Fibroblast of lung (primary cell): ENCODE measurements around the gene GRID1. TPM values are rescaled to one million over a fixed set of nuclear protein-coding genes. Genes with fewer than 3 reads are reported as not detected.

Source experiments
- DNase-seq, 2 donors: peaks; one replicate each; pipeline versions ENCODE4 v3.0.0 to v3.0.0-alpha.2; 2010; ENCODE audit warnings: low read depth in 2 of 2
- H2AFZ ChIP-seq: 2 replicates; pipeline ENCODE4 v1.5.1; 2012; ENCODE audit warnings: low read length, control low read depth, inconsistent platforms
- H3K27ac ChIP-seq: 2 replicates; pipeline ENCODE4 v1.5.1; 2011; ENCODE audit warnings: low read length, control low read depth; ENCODE audit not compliant: insufficient read depth
- H3K27me3 ChIP-seq: 2 replicates; pipeline ENCODE4 v1.5.1; 2011; ENCODE audit warnings: mild to moderate bottlenecking, low read length; ENCODE audit not compliant: control insufficient read depth, insufficient read depth
- H3K36me3 ChIP-seq: 2 replicates; pipeline ENCODE4 v1.5.1; 2011; ENCODE audit warnings: low read length; ENCODE audit not compliant: control insufficient read depth, insufficient read depth
- H3K4me1 ChIP-seq: 2 replicates; pipeline ENCODE4 v1.5.1; 2011; ENCODE audit warnings: low read length; ENCODE audit not compliant: control insufficient read depth, insufficient read depth; ENCODE audit errors: extremely low read depth
- H3K4me2 ChIP-seq: 2 replicates; pipeline ENCODE4 v1.5.1; 2011; ENCODE audit warnings: low read length, control low read depth; ENCODE audit not compliant: insufficient read depth; ENCODE audit errors: extremely low read depth
- H3K4me3 ChIP-seq, 4 experiments: fragments of 200-600 bp in 1 of 4; sonication (generic) in 1 of 4; replicated peaks in 1 of 4; 2 replicates each; pipeline ENCODE4 v1.5.1; 2011 to 2016; ENCODE audit warnings: low read length in 4 of 4, low read depth in 3 of 4, mild to moderate bottlenecking in 3 of 4, control low read depth in 2 of 4, inconsistent platforms in 1 of 4, mixed read lengths in 1 of 4; ENCODE audit not compliant: insufficient read depth in 1 of 4; ENCODE audit errors: control extremely low read depth in 1 of 4
- H3K79me2 ChIP-seq: 2 replicates; pipeline ENCODE4 v1.5.1; 2012; ENCODE audit warnings: mild to moderate bottlenecking, low read length, inconsistent platforms; ENCODE audit not compliant: control insufficient read depth, insufficient read depth
- H3K9ac ChIP-seq: 2 replicates; pipeline ENCODE4 v1.5.1; 2011; ENCODE audit warnings: mild to moderate bottlenecking, low read length, control low read depth; ENCODE audit not compliant: insufficient read depth
- H3K9me3 ChIP-seq: 2 replicates; pipeline ENCODE4 v1.5.1; 2012; ENCODE audit warnings: low read depth, low read length; ENCODE audit not compliant: control insufficient read depth, insufficient read depth
- H4K20me1 ChIP-seq: 2 replicates; pipeline ENCODE4 v1.5.1; 2011; ENCODE audit warnings: low read length; ENCODE audit not compliant: control insufficient read depth, insufficient read depth; ENCODE audit errors: extremely low read depth
- EZH2 ChIP-seq: IDR thresholded peaks from 2 replicates; pipeline ENCODE4 v1.5.1; 2012; ENCODE audit warnings: low read length, control low read depth, mild to moderate bottlenecking; ENCODE audit errors: missing control alignments
- polyA plus RNA-seq, 2 donors: library from polyadenylated mRNA; depleted of rRNA in 1 of 2; stranded (reverse) in 1 of 2; unstranded in 1 of 2; fragments of >200 nt; gene quantifications; 2 replicates each; pipeline ENCODE4 v1.2.1, GENCODE V29; 2011 to 2012; ENCODE audit warnings: missing spikeins in 1 of 2
- total RNA-seq: library from RNA; depleted of rRNA; stranded (reverse); fragments of >200 nt; gene quantifications from 2 replicates; pipeline ENCODE4 v1.2.1, GENCODE V29; 2014
- TF ChIP-seq, protein P1 (sequence below), 2 donors: IDR thresholded peaks in 1 of 2; conservative IDR thresholded peaks in 1 of 2; 1 replicate in 1 of 2; 2 replicates in 1 of 2; pipeline ENCODE4 v1.5.1; 2011 to 2012; ENCODE audit warnings: low read length in 2 of 2, control low read depth in 1 of 2, inconsistent platforms in 1 of 2, low read depth in 1 of 2, mild to moderate bottlenecking in 1 of 2

GRID1 gene
- total and polyA plus RNA-seq, 2 donors (not counting 1 experiment from before 2014, with no cell fraction given): 0.03 to 0.33 TPM

GRCh38 chr10:86399879-86400704, 33.5 kb upstream of the GRID1 start:
- no peaks in the 10 kb centered on the region for H3K36me3 ChIP-seq

GRCh38 chr10:86399514-86399878, 32.9 kb upstream of the GRID1 start:
- no peaks in the 10 kb centered on the region for H4K20me1 ChIP-seq
- no peaks in the 10 kb centered on the region for H3K36me3 ChIP-seq
- peak overlapping the region; percentile 68 for H2AFZ ChIP-seq
- H3K4me2 ChIP-seq: peak overlapping the region; percentile 7
- TF ChIP-seq, protein P1, sequence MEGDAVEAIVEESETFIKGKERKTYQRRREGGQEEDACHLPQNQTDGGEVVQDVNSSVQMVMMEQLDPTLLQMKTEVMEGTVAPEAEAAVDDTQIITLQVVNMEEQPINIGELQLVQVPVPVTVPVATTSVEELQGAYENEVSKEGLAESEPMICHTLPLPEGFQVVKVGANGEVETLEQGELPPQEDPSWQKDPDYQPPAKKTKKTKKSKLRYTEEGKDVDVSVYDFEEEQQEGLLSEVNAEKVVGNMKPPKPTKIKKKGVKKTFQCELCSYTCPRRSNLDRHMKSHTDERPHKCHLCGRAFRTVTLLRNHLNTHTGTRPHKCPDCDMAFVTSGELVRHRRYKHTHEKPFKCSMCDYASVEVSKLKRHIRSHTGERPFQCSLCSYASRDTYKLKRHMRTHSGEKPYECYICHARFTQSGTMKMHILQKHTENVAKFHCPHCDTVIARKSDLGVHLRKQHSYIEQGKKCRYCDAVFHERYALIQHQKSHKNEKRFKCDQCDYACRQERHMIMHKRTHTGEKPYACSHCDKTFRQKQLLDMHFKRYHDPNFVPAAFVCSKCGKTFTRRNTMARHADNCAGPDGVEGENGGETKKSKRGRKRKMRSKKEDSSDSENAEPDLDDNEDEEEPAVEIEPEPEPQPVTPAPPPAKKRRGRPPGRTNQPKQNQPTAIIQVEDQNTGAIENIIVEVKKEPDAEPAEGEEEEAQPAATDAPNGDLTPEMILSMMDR (conservative IDR thresholded peaks at IDR 0.05 in 1 of 2, IDR thresholded peaks at IDR 0.05 in 1 of 2; ENCODE audit: low read depth in 1 of 2, low read length in 2 of 2): no peak
- TF ChIP-seq EZH2: no peak
- H3K4me3 ChIP-seq: peak overlapping the region in 2 of 4 experiments; percentile 35 to 70
- H3K9ac ChIP-seq: peak overlapping the region; percentile 1
- no peak for DNase-seq
- no peaks in the 10 kb centered on the region for H3K9me3 ChIP-seq
- no peaks in the 10 kb centered on the region for H3K79me2 ChIP-seq
- no peaks in the 10 kb centered on the region for H3K27me3 ChIP-seq
- H3K27ac ChIP-seq: no peak overlapping the region
- peaks cover 11% of the 10 kb centered on the region for H3K4me1 ChIP-seq

More at GRCh38 chr10:86399879-86400704, 33.5 kb upstream of the GRID1 start:
- peak overlapping the region; percentile 37 for H3K27ac ChIP-seq
- H4K20me1 ChIP-seq: no peaks in the 10 kb centered on the region
- H3K4me1 ChIP-seq: peaks cover 11% of the 10 kb centered on the region
- DNase-seq: peak; percentile 92 to 93
- peak overlapping the region; percentile 53 for H3K4me2 ChIP-seq
- TF ChIP-seq EZH2: no peak
- TF ChIP-seq, protein P1 (conservative IDR thresholded peaks at IDR 0.05 in 1 of 2, IDR thresholded peaks at IDR 0.05 in 1 of 2; ENCODE audit: low read depth in 1 of 2, low read length in 2 of 2): peak; percentile 79 to 82
- H2AFZ ChIP-seq: peak overlapping the region; percentile 68
- peak overlapping the region; percentile 44 for H3K9ac ChIP-seq
- peak overlapping the region; percentile 38 to 70 (median 44) for H3K4me3 ChIP-seq
- H3K79me2 ChIP-seq: no peaks in the 10 kb centered on the region
- H3K9me3 ChIP-seq: no peaks in the 10 kb centered on the region
- H3K27me3 ChIP-seq: no peaks in the 10 kb centered on the region

DNA sequence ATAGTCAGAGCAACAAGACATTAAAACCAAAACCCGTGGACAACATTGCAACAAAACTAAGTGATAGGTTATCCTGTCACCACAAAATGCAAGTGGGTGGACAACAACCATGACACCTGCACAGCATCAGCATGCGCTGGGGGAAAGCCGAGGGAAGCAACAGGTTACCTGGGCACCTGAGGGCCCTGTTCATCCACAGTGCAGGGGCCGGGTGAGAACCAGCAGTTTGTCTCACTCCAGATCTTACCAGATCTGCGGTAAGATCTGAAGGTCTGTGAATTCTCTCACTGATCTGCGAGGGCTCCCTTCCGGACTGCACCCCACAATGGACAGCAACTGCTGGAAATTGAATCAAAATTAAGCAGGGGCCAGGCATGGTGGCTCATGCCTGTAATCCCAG, 30.5 kb upstream of the GRID1 start:
- H3K27ac ChIP-seq: no peak overlapping the region
- H3K9me3 ChIP-seq: no peaks in the 10 kb centered on the region
- no peak overlapping the region for H2AFZ ChIP-seq
- TF ChIP-seq, protein P1 (conservative IDR thresholded peaks at IDR 0.05 in 1 of 2, IDR thresholded peaks at IDR 0.05 in 1 of 2; ENCODE audit: low read depth in 1 of 2, low read length in 2 of 2): no peak
- TF ChIP-seq EZH2: no peak
- H3K79me2 ChIP-seq: no peaks in the 10 kb centered on the region
- H3K4me3 ChIP-seq: no peak overlapping the region
- H3K4me2 ChIP-seq: no peak overlapping the region
- H3K27me3 ChIP-seq: peaks cover 2% of the 10 kb centered on the region
- DNase-seq: no peak
- H3K36me3 ChIP-seq: no peaks in the 10 kb centered on the region
- H4K20me1 ChIP-seq: no peaks in the 10 kb centered on the region
- H3K9ac ChIP-seq: no peak overlapping the region
- H3K4me1 ChIP-seq: peaks cover 5% of the 10 kb centered on the region
